Loucy (cell line): ENCODE data around the gene PITPNC1.

ENCODE experiments used
- H2AFZ ChIP-seq: fragments of 200-600 bp; sonication (generic); 2 replicates; pipeline ENCODE4 v1.6.0; 2016; ENCODE audit warnings: antibody characterized with exemption, mild to moderate bottlenecking, low read length, moderate library complexity
- H3F3A ChIP-seq: fragments of 200-600 bp; 2 replicates; pipeline ENCODE4 v1.6.0; 2016; ENCODE audit warnings: antibody characterized with exemption, low read depth, mild to moderate bottlenecking
- H3K27me3 ChIP-seq: fragments of 200-600 bp; sonication (generic); 2 replicates; pipeline ENCODE4 v1.6.1; 2014; ENCODE audit warnings: low read length, mild to moderate bottlenecking; ENCODE audit not compliant: insufficient read depth, poor library complexity, severe bottlenecking
- H3K36me3 ChIP-seq: fragments of 200-600 bp; sonication (generic); 2 replicates; pipeline ENCODE4 v1.6.1; 2016; ENCODE audit warnings: low read length; ENCODE audit not compliant: insufficient read depth
- H3K4me1 ChIP-seq: fragments of 200-600 bp; sonication (generic); 2 replicates; pipeline ENCODE4 v1.5.1; 2014; ENCODE audit warnings: low read length, mild to moderate bottlenecking; ENCODE audit not compliant: insufficient read depth, poor library complexity, severe bottlenecking
- H3K4me2 ChIP-seq: fragments of 200-600 bp; sonication (generic); 2 replicates; pipeline ENCODE4 v1.6.0; 2014; ENCODE audit warnings: antibody characterized with exemption, low read length, low read depth, mild to moderate bottlenecking; ENCODE audit not compliant: poor library complexity, severe bottlenecking
- H3K4me3 ChIP-seq: fragments of 200-600 bp; sonication (generic); 2 replicates; pipeline ENCODE4 v1.5.1; 2014; ENCODE audit warnings: low read length, mild to moderate bottlenecking, mixed read lengths; ENCODE audit not compliant: poor library complexity, severe bottlenecking
- H3K79me2 ChIP-seq: fragments of 200-600 bp; sonication (generic); 2 replicates; pipeline ENCODE4 v1.6.1; 2014; ENCODE audit warnings: low read length; ENCODE audit not compliant: insufficient read depth
- H3K9ac ChIP-seq: fragments of 200-600 bp; sonication (generic); 2 replicates; pipeline ENCODE4 v1.6.0; 2014; ENCODE audit warnings: mild to moderate bottlenecking, low read depth, low read length, moderate library complexity; ENCODE audit not compliant: poor library complexity, severe bottlenecking
- H3K9me2 ChIP-seq: fragments of 200-600 bp; sonication (generic); replicated peaks from 2 replicates; pipeline ENCODE4 v1.6.1; 2016; ENCODE audit warnings: low read depth, low read length, mixed read lengths
- H3K9me3 ChIP-seq: fragments of 200-600 bp; sonication (generic); 2 replicates; pipeline ENCODE4 v1.6.1; 2014; ENCODE audit warnings: mild to moderate bottlenecking, antibody characterized with exemption, low read length, low read depth; ENCODE audit not compliant: insufficient read depth
- H4K20me1 ChIP-seq: fragments of 200-600 bp; sonication (generic); 2 replicates; pipeline ENCODE4 v1.6.0; 2014; ENCODE audit warnings: antibody characterized with exemption, low read length, mild to moderate bottlenecking; ENCODE audit not compliant: insufficient read depth, poor library complexity, severe bottlenecking
- EZH2phosphoT487 ChIP-seq: fragments of 200-600 bp; IDR thresholded peaks from 2 replicates; pipeline ENCODE4 v1.6.1; 2018; ENCODE audit warnings: antibody characterized with exemption, mild to moderate bottlenecking, moderate library complexity, borderline replicate concordance
- TF ChIP-seq, protein P1 (sequence below): fragments of 200-600 bp; sonication (generic); conservative IDR thresholded peaks from 2 replicates; pipeline ENCODE4 v1.5.1; 2014; ENCODE audit warnings: mild to moderate bottlenecking, antibody characterized with exemption, low read length

The PITPNC1 gene

DNA sequence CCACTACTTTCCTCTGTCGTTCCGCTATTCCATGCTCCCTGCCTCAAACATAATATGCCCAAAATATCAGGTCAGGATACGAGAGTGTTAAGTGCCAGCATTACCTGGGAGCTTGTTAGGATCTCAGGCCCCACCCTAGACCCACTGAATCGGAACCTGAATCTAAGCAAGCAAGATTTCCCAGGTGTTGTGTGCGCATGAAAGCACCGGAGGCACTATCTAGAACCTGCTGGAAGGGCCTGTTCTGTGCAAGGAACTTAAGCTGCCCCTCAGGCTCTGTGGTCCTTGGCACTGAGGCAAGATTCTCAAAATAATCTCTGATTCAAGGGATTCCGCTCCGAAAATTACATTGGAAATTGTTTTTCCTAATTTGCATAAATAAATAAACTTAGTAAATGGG lies 233.0 kb downstream of the PITPNC1 start:
- no peaks in the 10 kb centered on the region for H3K79me2 ChIP-seq
- H3K36me3 ChIP-seq = no peaks in the 10 kb centered on the region
- H3K4me2 ChIP-seq = no peak overlapping the region
- H3K4me3 ChIP-seq = no peak overlapping the region
- no peaks in the 10 kb centered on the region for H3K9me2 ChIP-seq
- no peak for TF ChIP-seq EZH2phosphoT487
- TF ChIP-seq, protein P1, sequence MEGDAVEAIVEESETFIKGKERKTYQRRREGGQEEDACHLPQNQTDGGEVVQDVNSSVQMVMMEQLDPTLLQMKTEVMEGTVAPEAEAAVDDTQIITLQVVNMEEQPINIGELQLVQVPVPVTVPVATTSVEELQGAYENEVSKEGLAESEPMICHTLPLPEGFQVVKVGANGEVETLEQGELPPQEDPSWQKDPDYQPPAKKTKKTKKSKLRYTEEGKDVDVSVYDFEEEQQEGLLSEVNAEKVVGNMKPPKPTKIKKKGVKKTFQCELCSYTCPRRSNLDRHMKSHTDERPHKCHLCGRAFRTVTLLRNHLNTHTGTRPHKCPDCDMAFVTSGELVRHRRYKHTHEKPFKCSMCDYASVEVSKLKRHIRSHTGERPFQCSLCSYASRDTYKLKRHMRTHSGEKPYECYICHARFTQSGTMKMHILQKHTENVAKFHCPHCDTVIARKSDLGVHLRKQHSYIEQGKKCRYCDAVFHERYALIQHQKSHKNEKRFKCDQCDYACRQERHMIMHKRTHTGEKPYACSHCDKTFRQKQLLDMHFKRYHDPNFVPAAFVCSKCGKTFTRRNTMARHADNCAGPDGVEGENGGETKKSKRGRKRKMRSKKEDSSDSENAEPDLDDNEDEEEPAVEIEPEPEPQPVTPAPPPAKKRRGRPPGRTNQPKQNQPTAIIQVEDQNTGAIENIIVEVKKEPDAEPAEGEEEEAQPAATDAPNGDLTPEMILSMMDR = no peak
- no peaks in the 10 kb centered on the region for H4K20me1 ChIP-seq
- H3K27me3 ChIP-seq = no peaks in the 10 kb centered on the region
- H3F3A ChIP-seq = no peaks in the 10 kb centered on the region
- no peak overlapping the region for H3K9ac ChIP-seq
- no peaks in the 10 kb centered on the region for H3K4me1 ChIP-seq
- no peaks in the 10 kb centered on the region for H3K9me3 ChIP-seq
- H2AFZ ChIP-seq = no peak overlapping the region

DNA sequence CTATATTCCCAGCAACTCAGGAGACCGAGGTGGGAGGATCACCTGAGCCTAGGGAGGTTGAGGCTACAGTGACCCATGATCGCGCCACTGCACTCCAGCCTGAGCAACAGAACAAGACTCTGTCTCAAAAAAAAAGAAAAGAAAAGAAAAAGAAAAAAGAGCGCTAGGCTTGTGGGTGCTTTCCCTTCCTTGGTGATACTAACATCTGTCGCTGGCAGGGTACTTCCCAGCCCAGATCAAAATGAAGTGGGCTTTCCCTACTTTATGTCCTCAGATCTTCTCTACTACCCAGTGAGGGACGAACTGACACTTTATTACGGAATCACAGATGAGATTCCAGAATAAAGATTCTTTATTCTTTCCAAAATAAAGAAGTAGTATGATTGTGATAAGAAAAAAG lies 236.9 kb downstream of the PITPNC1 start:
- Histone ChIP-seq H3K9ac (no peak overlapping the region), H4K20me1 (no peaks in the 10 kb centered on the region), H3K4me2 (no peak overlapping the region), H3K9me3 (no peaks in the 10 kb centered on the region), H3F3A (no peaks in the 10 kb centered on the region), H3K27me3 (no peaks in the 10 kb centered on the region), H3K79me2 (no peaks in the 10 kb centered on the region), H3K4me1 (no peaks in the 10 kb centered on the region), H3K36me3 (no peaks in the 10 kb centered on the region), H3K4me3 (no peak overlapping the region), H3K9me2 (no peaks in the 10 kb centered on the region), H2AFZ (no peak overlapping the region)
- no peak for TF ChIP-seq EZH2phosphoT487
- TF ChIP-seq, protein P1 = no peak

DNA sequence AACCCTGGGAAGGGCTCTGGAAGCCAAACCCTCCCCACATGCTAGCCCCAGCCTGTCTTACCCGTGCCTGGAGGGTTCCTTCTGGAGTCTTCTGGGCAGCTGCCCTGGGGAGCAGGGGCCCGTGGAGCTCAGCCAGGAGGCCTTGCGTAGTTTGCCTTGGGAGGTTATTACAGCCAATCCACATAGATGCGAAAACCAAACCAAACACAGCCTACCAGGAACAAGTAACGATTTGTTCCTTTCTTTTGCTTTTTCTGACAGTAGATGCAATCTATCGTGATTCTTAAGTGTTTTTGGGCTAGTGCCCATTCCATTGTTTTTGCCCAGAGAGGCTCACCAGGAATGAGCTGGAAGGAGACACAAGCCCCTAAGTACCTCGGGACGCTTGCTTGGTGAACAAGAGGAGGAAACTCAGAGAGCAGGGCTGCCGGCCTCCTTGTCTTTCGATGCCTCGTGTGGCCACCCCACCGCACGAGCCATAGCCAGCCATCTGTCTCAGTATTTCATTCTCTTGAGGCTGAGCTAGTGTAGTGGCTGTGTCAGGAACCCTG lies 238.0 kb downstream of the PITPNC1 start:
- Histone ChIP-seq H3K4me3 (no peak overlapping the region), H3K27me3 (no peaks in the 10 kb centered on the region), H2AFZ (no peak overlapping the region), H3K4me2 (no peak overlapping the region), H3K79me2 (no peaks in the 10 kb centered on the region), H3K36me3 (no peaks in the 10 kb centered on the region), H4K20me1 (no peaks in the 10 kb centered on the region), H3K9ac (no peak overlapping the region), H3K4me1 (no peaks in the 10 kb centered on the region), H3F3A (no peaks in the 10 kb centered on the region), H3K9me3 (no peaks in the 10 kb centered on the region), H3K9me2 (no peaks in the 10 kb centered on the region)
- TF ChIP-seq EZH2phosphoT487 = no peak
- TF ChIP-seq, protein P1 = no peak
